IPS-11a (cell line): ENCODE measurements around the gene PREP.
"Not testable (repeated sequence)": the region's sequence is repeated elsewhere in the genome, so short reads cannot be mapped to it uniquely, and the experiment has no call there.

Experiments
- H3K4me3 ChIP-seq: one replicate; pipeline ENCODE4 v1.5.1; 2013; ENCODE audit warnings: low read depth, low read length, control low read depth

PREP gene

GRCh38 chr6:105402939-105403935 is at the start of gene PREP:
PREP (minus strand) TSS chr6:105403082; CDS start chr6:105402891, 191 bp downstream.
- H3K4me3 ChIP-seq: peak within 1 kb of the TSS; percentile 83

DNA sequence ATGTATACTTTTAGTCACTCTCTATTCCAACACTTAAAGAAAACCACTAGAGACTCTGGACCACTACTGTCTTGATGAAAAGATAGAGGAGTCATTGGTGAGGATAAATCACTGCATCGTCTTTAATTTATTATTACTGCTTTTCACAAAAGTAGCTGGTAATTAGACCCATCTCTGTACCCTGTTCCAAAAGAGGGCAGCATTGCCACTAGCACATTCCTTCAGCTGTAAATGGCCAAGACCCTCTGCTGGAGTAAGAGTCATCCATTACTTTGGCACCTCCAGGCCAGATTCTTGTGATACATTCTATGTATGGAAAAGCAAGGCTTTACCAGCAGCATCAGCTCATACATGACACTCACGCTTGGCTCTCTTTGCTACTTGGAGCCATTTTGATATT is 49.5 kb upstream of the PREP start:
- no peak overlapping the region for H3K4me3 ChIP-seq

DNA sequence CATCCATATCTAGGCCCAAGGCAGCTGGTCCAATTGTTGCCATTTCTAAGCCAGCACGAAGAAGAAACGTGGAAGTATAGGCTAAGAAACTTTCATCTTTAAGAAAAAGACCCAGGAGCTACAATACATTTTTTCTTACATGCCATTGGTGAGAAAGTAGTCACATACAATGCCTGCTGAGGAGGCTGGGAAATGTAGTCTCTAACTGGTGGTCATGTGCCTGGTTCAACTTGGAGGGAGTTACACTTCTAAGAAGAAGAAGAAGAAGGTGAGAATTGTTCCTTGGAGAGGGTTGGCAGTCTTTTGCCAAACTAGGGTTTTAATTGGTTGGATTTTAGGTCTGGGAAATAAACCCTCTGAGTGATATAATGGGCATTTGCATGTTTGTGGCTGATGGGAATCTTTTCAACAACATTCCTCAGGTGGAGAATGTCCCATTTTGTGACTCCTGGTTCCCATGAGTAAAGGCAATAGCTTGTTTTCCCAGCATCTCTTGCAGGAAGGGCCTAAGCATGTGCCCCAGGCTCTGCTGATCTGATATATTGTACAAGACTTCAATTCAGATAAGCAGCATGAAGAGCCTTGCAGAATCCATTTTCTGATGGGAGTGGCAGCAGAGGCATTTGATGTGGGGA is 47.0 kb upstream of the PREP start:
- H3K4me3 ChIP-seq: no peak overlapping the region

DNA sequence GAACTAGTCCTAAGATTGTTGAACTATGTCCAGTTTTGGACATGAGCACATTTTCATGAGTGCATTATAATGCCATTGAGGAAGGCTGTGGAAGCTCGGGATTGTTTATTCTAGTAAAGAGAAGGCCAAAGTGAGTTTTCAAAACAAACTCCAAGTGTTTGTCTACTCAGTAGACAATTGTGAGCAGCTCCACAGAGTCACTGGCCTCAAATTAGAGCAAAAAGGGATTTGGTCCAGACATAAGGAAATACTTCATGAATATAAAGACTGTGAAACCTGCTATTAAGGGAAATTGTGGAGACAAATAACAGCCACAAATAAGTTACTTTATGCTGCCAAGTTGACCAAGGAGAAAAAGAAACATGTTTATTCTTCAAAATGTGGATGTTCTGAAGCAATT is 42.6 kb upstream of the PREP start:
- H3K4me3 ChIP-seq: no peak overlapping the region

DNA sequence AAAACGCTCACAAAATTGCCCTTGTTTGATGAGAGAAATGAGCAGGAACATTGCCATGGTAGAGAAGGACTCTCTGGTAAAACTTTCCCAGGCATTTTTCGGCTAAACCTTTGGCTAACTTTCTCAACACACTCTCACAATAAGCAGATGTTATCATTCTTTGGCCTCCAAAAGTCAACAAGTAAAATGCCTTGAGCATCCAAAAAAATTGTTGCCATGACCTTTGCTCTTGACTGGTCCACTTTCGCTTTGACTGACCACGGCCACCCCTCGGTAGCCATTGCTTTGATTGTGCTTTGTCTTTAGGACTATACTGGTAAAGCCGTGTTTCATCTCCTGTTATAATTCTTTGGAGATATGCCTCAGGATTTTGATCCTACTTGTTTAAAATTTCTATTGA is 41.1 kb upstream of the PREP start:
- no peak overlapping the region for H3K4me3 ChIP-seq

- H3K4me3 ChIP-seq: no peak overlapping the region
Measured at GRCh38 chr6:105442369-105442768, 39.5 kb upstream of the PREP start.

DNA sequence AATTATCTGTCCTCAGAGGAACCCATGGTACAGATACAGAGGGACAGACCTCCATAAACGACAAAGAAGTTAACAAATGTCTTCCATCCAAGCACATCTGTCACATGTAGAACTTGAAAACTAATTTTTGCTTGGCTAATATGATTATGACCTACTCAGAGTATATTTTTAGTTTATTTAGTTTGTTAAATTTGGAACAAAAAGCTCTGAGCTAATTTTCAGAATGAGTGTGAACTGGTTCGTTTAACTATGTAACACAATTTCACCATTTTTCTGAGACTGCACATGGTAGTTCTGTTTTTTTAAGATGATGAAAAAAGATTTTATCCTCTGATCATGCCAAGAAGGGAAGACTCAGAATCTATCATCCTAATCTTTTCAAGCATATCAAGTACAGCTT is 34.4 kb upstream of the PREP start:
- no peak overlapping the region for H3K4me3 ChIP-seq

DNA sequence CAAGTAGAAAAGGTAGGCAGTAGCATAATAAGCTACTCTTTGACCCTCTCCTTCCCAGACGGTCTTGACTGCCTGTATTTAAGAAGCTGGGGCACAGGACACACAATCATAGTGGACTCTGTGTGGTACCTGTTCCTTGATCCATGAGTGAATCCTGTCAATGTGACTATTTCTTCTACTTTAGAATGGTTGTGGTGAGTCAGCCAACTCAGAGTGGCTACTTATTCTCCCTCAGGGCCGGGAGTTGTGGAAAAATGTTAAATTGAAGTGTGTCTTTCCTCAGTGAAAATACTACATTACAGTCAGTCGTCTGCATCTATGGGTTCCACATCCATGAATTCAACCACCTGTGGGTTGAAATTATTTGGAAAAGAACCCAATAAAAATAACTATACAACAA is 30.8 kb upstream of the PREP start:
- no peak overlapping the region for H3K4me3 ChIP-seq

DNA sequence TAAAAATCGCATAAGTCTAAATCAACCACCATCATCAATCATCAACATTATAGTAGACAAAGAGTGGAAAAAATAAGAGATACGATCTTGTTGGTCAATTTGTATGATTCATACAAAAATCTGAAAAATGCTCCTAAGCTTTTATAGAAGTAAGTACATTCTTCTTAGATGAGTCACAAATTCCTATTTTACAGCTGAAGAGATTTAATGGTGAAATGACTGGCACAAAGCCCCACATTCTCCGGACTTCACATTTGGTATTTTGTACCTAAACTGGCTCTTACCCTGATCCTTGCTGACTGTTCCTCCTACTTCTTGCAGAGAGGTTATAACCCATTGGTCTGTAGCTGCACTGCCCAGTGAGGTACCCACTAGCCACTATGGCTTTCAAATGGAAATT is 29.9 kb upstream of the PREP start:
- H3K4me3 ChIP-seq: no peak overlapping the region

DNA sequence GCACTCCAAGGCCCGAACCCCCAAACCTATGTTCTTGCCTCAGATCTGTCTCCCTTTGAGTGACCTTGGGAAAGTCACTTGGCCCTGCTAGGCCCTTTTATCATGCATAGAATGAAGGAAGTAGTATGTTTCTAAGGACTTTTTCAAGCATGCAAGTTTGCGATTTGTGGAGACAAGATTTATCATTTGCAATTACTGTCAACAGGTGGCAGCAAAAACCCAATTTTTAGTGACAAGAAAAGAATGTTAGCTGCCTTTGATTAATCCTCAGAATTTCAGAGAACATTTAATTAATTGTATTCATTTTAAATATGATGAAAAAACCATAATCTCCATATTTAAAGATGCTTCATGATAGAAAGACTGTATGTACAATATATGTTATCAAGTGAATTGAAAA is 28.3 kb upstream of the PREP start:
- no peak overlapping the region for H3K4me3 ChIP-seq

- no peak overlapping the region for H3K4me3 ChIP-seq
Measured at GRCh38 chr6:105430685-105431084, 27.8 kb upstream of the PREP start.

DNA sequence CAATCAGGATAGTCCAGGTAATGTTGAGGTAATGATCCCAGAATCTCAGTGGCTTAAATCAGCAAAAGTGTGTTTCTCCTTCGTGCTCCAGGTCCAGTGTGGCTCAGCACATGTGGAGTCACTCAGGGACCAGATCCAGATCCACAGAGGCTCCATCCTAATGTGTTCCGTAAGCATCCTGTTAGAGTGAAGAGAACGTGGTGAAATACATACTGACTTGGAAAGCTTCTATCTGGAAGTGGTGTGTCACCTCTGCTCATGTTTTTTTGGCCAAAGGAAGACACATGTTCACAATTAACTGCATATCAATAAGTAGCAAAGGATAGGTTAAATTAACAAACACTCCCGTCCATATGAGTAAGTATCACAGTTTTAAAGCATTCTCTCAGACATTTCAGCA is 26.8 kb upstream of the PREP start:
- H3K4me3 ChIP-seq: no peak overlapping the region

DNA sequence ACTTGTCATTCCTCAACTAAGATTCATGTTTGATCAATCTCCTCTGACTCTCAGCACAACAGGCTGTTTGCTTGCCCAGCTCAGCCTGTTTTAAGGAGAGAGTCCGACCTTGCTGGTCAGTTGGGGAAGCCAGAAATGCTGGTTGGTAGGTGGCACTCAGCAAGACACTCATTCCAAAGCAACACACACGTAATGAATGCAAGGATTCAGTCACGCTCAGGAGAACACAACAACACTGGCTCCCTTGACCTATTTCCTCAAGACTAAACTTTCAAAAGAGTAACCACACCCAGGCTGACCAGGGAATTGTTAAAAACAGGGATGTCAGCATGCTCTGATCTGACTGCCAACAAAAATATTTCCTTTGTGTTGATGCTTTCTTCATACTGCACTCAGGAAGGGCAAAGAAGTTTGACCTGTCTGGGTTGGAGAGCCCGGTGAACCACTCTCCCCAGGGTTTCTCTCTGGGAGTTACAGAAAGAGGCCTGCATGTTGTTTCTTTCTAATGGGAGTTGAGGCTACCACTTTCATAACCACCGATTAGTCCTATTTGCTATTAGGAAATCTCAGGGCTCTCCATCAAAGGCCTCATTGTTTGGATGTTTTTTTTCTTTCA is 25.6 kb upstream of the PREP start:
- no peak overlapping the region for H3K4me3 ChIP-seq

DNA sequence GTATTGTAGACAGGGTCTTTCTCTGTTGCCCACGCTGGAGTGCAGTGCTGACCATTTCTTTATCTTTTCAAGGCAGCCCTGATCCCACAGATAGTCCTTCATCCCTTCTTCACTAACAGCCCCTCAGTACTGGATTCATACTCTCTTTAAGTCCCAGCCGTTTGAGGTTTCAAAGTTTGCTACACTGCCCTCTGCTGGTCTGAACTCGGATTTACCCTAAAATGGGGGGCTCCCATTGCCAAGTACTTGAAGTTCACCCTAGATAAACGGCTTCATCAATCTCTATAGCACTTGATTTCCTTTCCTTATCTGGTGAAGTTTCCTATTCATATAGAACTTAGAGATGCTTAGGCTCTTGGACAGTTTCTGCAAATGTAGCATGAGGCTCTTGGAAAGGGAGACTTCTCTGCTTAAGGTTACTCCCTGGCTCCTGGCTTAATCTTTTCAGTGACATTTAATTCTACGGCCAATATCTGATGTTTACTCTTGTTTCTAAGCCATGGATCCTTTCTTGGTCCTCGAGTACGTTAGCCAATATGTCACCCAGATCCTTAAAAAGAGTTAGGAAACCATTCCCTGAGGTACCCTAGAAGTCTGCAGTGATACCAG is 21.4 kb upstream of the PREP start:
- H3K4me3 ChIP-seq: no peak overlapping the region

DNA sequence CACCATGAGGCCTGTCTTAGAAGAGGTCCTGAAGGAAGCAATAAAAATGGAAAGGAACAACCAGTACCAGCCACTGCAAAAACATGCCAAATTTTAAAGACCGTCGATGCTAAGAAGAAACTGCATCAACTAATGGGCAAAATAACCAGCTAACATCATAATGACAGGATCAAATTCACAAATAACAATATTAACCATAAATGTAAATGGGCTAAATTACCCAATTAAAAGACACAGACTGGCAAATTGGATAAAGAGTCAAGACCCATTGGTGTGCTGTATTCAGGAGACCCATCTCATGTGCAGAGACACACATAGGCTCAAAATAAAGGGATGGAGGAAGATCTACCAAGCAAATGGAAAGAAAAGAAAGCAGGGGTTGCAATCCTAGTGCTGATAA is 14.1 kb upstream of the PREP start:
- H3K4me3 ChIP-seq: not testable (repeated sequence)

- H3K4me3 ChIP-seq: no peak overlapping the region
Measured at GRCh38 chr6:105409734-105410133, 6.9 kb upstream of the PREP start.

DNA sequence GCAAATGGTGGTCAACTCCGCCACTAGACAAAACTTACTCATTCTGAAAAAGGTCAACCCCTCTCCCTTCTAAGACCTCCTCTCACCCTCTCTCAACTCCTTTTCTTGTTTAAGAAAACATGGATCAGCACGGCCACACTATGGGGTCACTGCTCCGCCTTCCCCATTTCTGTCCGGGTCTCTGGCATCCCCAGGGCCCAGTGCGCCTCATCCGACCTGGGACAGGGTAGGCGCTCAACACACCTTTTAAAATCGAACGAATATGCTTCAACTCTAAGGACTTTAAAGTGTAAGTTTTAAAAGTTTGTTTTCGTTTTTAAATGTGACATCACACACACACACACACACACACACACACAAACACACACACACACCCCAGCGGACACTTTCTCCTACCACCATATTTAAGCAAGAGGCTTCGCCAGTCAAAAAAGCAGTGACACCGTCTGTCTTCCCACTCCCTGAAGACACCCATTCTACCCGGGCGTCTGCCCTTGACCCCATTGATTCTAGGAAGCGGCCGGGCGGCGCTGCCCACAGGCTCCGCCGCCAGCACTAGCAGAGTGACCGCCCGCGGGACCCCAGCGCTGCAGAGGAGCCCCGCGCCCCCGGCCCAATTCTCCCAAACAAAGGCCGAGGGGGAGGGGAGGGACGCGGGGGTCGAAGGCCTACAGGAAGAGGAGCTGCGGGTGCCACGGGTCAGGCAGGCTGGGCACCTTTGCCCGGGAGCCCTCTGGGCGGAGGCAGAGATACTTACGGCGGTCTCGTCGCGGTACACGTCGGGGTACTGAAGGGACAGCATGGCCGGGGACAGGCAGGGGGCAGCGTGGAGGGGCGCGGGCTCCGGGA is 568 bp downstream of the PREP start:
- peak overlapping the region; percentile 83 for H3K4me3 ChIP-seq

DNA sequence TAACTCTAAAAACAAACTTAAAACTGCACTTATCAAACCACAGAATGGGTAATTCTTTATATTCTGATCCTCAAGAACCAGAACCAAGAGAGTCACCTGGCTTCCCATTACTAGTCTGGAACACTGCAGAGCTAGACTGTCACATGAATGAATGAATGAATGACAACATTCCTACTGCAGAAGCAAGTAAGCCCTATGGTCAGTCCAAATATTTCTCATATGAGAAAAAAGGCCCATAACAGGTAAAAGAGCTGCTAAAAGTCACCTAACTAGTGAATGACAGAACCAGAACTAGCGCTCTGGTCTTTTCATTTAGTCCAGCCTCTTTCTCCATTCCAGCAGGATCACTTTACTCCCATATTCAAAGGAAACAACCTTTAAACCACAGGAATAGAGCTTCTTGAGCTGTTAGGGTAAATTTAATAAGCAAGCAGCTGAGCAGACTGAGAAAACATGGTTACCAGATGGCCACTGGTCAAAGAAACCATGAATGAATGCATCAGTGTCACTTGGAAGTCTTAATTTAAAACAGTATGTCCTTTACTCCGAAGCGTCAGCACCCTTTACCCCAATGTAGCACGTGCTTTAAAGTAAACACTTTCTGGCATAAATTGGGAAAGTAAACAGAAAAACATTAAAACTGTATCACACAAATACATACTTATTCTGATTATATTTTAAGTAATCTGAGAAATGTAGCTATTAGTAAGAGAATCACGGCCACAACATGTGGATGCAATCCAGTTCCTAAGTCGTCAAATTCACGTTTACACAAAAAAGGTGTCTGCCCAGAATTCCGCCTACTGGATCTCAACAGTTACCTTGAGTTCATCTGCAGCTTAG is 1.4 kb downstream of the PREP start:
- H3K4me3 ChIP-seq: peak overlapping the region; percentile 83

DNA sequence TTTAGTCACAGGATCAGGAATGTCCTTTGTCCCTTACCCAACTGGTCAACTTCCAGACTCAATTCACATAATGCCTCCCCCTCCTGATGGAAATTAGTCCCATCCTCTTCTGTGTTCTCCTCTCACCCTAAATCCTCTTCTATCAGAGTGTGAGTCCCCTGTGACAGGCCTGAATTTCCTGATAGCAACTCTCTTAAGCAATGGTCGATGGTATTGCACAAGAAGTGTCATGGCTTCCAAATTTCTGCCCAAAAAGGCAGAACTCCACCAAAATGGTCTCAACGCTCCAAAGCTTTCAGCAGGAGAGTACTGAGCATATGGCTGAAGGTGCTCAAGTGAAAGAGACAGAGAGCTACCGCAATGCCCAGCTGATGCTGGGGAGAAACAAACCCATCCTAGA is 2.4 kb downstream of the PREP start:
- H3K4me3 ChIP-seq: no peak overlapping the region

GRCh38 chr6:105398859-105399258 is 4.0 kb downstream of the PREP start:
- H3K4me3 ChIP-seq: no peak overlapping the region
